NCI-H748 (cell line): Measurements from ENCODE around the gene GULP1.
A peak's percentile ranks its signal among the peaks of the same experiment; 100 is the strongest.
"Not testable (repeated sequence)": the region's sequence is repeated elsewhere in the genome, so short reads cannot be mapped to it uniquely, and the experiment has no call there.

ENCODE experiments used
- DNase-seq: peaks from one replicate; lab custom pipeline; 2025; ENCODE audit not compliant: unreplicated experiment; lab: John Stamatoyannopoulos, UW

GULP1 gene

GRCh38 chr2:188291617-188292347 is at the start of gene GULP1:
Gene GULP1, plus strand, starts transcription at chr2:188291874. Its CDS starts 185,829 bp downstream, at chr2:188477703.
- peak; percentile 83 for DNase-seq

GRCh38 chr2:188243381-188243780 is 48.3 kb upstream of the GULP1 start:
- no peak for DNase-seq

- no peak for DNase-seq
Measured at GRCh38 chr2:188244383-188244782, 47.3 kb upstream of the GULP1 start.

DNA sequence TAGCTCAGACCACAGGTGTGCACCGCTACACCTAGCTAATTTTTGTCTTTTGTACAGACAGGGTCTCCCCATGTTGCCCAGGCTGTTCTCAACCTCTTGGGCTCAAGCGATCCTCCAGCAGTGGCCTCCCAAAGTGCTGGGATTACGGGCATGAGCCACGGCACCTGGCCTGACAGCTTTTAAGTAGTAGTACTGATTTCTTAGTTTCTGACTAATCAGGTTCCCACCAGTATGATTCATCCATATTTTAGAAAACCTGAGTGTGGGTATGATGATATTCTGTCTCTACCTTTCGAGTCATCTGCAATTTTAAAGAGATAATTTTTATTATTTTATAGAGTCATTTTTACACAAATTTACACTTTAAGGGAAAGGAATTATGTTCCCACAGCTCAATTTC is 46.4 kb upstream of the GULP1 start:
- no peak for DNase-seq

- DNase-seq, result no peak
Measured at GRCh38 chr2:188248513-188248912, 43.2 kb upstream of the GULP1 start.

DNA sequence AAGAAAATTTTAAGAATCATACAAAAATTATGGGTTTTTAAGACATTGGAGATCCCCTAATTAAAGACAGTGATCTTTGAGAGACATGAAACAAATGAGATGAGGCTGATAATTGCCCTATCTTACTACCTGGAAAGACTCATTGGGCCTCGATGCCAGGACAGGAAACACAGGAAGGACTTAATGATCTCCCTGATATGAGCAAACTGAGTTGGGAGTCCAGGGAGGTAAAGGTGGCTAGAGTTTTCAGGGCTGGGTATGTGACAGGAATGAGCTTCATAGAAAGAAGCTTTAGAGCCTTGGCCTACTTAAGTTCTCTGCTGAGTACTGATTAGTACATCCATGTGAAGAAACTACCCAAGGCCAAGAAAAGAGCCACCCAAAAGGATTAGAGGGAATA is 40.6 kb upstream of the GULP1 start:
- no peak for DNase-seq

GRCh38 chr2:188256420-188256819 is 35.3 kb upstream of the GULP1 start:
- no peak for DNase-seq

- no peak for DNase-seq
Measured at GRCh38 chr2:188265315-188265714, 26.4 kb upstream of the GULP1 start.

GRCh38 chr2:188267776-188268175 is 23.9 kb upstream of the GULP1 start:
- DNase-seq, result no peak

DNA sequence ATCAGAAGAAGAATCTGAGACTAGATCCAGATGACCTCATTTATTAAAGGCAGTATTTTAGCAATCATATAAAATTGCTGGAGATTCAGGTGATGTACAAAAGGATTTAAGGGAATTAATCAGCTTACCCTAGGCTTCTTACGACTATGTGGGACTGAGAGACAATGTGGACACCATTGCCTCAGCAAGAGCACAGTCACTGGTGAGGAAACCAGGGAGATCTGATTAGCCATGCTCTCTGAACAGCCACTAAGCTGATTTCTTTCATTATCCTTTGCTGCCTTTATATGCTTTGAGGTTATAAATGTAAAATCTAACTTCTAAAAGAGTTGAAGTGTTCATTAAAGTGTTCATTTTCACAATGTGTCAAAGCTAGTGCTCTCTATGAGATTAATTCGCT is 22.7 kb upstream of the GULP1 start:
- no peak for DNase-seq

GRCh38 chr2:188272121-188272520 is 19.6 kb upstream of the GULP1 start:
- no peak for DNase-seq

GRCh38 chr2:188274274-188274673 is 17.4 kb upstream of the GULP1 start:
- DNase-seq, result no peak

DNA sequence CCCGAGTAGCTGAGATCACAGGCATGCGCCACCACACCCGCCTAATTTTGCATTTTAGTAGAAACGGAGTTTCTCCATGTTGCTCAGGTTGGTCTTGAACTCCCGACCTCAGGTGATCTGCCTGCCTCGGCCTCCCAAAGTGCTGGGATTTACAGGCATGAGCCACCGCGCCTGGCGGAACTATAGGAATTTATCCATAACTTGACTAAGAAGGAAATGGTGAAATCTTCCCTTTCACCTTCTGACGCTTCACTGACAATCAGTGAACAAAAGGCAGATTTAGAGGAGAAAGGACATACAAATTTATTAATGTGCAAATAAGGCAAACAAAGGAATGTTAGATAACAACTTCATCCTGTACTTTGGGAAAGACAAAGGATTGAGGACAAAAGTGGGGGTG is 15.4 kb upstream of the GULP1 start:
- DNase-seq, result no peak

DNA sequence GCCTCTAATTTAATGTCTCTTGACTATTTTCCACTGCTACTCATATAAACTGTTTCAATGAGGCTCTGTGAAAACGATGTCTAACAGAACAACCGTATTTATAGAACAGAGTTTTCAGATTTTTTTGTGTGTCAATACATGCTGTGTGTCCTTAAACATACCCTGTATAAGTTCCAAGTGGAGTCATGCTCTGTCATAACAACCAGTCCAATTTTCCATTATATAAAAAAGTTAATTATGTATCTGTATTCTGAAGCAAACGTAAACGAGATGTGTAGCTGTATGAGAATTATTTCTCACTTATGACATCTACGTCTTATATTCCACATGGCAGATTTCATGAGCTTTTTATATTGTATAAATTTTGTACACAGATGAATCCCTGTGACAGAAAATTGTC is 13.9 kb upstream of the GULP1 start:
- DNase-seq, result no peak

- no peak for DNase-seq
Measured at GRCh38 chr2:188278388-188279092, 13.1 kb upstream of the GULP1 start.

DNA sequence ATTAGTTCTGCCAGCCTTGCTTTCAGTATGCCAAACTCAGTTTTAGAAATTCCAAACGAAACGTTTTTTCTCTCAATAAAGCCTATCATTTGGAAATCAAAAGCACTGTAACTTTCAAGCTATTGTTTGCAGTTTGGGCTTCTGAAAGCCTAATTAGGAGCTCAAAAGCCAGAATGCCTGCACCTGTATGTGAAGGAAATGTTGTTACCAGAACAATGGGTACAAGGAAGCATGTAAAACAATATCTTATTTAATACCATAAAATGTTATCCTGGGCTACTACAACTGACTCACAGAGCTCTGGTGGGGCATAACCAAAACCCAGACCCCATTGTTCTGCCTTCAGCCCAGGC is 12.6 kb upstream of the GULP1 start:
- peak; percentile 18 for DNase-seq

- DNase-seq, result peak; percentile 8
Measured at GRCh38 chr2:188280811-188281222, 10.9 kb upstream of the GULP1 start.

GRCh38 chr2:188282907-188283306 is 8.8 kb upstream of the GULP1 start:
- no peak for DNase-seq

DNA sequence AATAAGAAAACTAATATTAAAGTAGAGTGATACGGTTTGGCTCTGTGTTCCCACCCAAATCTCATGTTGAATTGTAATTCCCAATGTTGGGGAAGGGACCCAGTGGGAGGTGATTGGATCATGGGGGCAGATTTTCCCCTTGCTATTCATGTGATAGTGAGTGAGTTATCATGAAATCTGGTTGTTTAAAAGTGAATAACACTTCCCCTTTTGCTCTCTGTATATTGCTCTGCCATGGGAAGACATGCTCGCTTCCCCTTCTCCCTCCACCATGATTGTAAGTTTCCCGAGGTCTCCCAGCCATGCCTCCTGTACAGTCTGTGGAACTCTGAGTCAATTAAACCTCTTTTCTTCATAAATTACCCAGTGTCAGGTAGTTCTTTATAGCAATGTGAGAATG is 7.4 kb upstream of the GULP1 start:
- DNase-seq, result not testable (repeated sequence)

- peak; percentile 72 for DNase-seq
Measured at GRCh38 chr2:188285049-188285448, 6.6 kb upstream of the GULP1 start.

DNA sequence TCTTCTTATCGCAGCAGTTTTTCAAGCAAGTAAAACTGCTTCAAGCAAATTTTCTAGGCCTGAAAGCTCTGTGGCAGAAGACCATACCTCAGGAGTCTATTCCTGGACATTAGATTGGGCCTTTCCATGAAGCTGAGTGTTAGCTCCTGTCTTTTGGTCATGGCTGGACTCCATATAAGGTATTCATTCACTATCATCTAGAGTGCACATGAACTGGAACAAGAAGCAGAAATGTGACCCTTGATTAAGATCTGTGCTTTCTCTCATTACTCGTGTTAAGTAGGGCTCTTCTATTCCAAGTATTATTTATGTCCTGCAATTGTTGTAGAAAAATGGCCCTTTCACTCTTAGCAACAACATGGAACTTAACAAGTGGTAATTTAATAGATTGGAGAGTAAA is 5.9 kb upstream of the GULP1 start:
- no peak for DNase-seq

GRCh38 chr2:188291142-188291616 is 495 bp upstream of the GULP1 start:
- peak; percentile 50 for DNase-seq
